GM21515 (cell line): Measurements from ENCODE around the gene ZNF524.
"Not testable (repeated sequence)": the region's sequence is repeated elsewhere in the genome, so short reads cannot be mapped to it uniquely, and the experiment has no call there.

Source experiments
- ATAC-seq: cut with Tn5 transposase; IDR thresholded peaks from one replicate; pipeline ENCODE4 v1.9.1; 2021; ENCODE audit not compliant: unreplicated experiment

Gene ZNF524

DNA sequence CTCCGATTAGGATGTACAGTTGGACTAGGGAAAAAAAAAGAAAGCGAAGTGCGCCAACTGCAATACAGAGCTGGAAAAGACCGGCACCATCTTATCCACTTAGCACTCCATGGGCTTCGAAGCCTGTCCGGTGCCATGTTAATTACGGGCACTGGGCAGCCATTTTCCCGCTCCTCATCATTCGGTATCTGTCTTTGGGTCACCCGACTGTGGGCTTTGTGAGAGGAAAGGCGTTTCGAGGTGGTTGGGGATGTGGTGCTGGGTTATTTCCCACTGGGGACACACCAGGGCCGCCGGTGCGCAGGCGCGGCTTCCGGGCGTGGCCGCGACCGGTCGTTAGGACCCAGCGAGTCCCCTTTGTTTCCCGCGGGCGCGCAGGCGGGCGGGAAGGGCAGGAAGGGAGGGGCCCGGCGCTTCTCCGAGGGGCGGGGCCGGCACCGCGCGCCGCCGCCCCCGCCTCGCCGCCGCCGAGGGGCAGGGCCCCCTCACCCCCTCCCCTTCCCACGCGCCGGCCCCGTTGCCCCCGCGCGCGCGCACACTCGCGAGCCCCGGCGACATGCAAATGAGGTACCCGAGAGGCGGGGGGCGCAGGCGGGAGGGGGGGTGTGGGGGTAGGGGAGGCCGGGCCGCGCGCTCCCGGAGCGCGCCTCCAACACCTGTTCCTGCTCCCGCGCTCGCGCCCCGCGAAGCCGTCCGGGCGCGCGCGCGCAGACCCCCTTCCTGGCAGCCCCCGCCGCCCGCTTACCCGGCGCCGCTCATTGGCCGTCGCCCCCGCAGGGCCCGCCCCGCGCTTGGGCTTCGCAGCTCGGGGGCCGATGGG lies at the start of gene ZNF524:
Gene ZNF524, plus strand, starts transcription at position 447 of the 820 bp plus-strand sequence. CDS start 1,825 bp downstream, outside the sequence.
- peak; percentile 35 for ATAC-seq

DNA sequence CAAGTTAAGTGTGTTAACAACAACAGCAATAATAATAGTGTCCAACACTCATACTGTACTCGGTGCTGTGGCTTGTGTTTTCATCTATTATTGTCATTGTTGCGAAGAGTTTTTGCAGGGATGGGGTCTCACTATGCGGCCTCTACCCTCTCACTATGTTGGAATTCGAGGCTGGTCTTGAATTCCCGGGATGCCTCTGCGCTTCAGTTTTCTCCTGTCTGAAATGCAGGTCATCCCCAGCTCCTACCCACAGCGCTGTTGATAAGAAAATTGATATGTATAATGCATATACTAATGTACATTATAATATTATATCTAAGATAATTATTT lies 49.8 kb upstream of the ZNF524 start:
- no peak for ATAC-seq

GRCh38 chr19:55552206-55552605 lies 47.9 kb upstream of the ZNF524 start:
- no peak for ATAC-seq

- no peak for ATAC-seq
Observed at GRCh38 chr19:55552620-55553019, 47.5 kb upstream of the ZNF524 start.

- ATAC-seq = no peak
Observed at GRCh38 chr19:55553217-55554182, 46.6 kb upstream of the ZNF524 start.

GRCh38 chr19:55554302-55554701 lies 45.8 kb upstream of the ZNF524 start:
- ATAC-seq = no peak

DNA sequence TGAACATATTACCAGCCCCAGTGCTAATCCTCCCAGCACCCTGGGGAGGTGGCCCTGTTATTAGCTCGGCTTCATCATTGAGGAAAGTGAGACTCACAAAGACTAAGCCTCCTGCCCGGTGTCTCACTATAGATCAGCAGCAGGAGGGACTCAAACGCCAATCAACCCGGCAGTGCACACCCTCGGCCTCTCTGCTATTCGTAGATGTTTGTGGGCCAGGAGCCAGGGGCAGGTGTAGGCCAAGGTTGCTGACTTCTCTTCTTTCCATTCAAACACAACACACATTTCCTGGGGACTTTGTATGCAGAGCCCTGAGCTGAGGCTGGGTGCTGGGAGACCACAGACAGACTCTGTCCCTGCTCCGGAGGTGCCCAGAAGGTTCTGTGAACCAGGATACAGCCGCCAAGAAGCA lies 45.3 kb upstream of the ZNF524 start:
- ATAC-seq = no peak

DNA sequence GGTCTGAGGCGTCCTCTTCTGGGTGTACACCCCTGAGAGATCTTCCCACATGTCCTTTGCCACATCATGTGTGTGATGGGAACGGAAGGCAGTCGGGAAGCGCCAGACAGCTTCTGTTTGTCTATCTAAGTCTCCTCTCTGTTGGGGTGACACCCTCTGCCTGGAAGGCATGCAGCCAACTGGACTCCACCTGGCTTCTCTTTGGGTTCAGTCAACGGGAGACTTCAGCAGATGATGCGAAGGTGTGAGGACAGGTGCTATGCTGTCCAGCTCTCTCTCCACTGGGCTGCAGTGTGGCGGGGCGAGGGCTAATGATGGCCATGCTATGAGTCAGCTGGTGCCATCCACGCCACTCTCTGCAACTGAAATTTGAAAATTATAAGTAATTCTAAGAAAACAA lies 40.4 kb upstream of the ZNF524 start:
- ATAC-seq = no peak

DNA sequence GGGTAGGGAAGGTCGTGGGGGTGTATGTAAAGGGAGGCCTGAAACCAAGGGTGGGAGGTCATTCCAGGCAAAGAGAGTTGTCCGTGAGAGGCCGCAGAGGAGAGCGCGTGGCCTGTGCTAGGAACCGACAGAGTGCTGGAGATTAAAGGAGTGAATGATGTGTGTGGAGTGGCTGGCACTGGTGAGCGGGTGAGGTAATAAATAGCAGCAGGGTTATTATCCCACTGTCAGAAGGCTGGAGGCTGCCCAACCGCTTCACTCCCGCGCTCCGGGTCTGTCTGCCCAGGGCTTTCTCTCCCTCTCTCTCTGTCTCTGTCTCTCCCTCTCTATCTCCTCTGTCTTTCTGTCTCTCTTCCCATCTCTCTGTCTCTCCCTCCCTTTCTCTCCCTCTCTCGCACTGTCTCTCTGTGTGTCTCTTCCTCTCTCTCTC lies 36.8 kb upstream of the ZNF524 start:
- ATAC-seq = no peak

GRCh38 chr19:55566823-55567222 lies 33.3 kb upstream of the ZNF524 start:
- no peak for ATAC-seq

- ATAC-seq = no peak
Observed at GRCh38 chr19:55567708-55568328, 32.3 kb upstream of the ZNF524 start.

GRCh38 chr19:55569477-55569876 lies 30.6 kb upstream of the ZNF524 start:
- ATAC-seq = not testable (repeated sequence)

- not testable (repeated sequence) for ATAC-seq
Observed at GRCh38 chr19:55573929-55574328, 26.2 kb upstream of the ZNF524 start.

DNA sequence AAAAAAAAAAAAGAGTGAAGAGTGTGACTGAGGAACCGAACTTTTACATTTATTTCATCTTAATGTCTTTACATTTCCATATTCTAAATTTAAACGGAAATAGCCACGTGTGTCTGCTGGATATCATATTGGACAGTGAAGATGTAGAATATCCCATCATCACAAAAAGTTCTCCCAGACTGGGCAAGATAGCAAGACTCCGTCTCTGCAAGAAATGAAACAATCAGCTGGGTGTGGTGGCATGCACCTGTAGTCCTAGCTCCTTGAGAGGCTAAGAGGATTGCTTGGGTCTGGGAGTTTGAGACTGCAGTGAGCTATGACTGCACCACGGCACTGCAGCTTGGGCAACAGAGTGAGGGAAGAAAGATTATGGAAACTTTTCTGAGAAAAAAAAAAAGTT lies 23.3 kb upstream of the ZNF524 start:
- ATAC-seq = no peak

GRCh38 chr19:55578031-55578760 lies 21.9 kb upstream of the ZNF524 start:
- no peak for ATAC-seq

DNA sequence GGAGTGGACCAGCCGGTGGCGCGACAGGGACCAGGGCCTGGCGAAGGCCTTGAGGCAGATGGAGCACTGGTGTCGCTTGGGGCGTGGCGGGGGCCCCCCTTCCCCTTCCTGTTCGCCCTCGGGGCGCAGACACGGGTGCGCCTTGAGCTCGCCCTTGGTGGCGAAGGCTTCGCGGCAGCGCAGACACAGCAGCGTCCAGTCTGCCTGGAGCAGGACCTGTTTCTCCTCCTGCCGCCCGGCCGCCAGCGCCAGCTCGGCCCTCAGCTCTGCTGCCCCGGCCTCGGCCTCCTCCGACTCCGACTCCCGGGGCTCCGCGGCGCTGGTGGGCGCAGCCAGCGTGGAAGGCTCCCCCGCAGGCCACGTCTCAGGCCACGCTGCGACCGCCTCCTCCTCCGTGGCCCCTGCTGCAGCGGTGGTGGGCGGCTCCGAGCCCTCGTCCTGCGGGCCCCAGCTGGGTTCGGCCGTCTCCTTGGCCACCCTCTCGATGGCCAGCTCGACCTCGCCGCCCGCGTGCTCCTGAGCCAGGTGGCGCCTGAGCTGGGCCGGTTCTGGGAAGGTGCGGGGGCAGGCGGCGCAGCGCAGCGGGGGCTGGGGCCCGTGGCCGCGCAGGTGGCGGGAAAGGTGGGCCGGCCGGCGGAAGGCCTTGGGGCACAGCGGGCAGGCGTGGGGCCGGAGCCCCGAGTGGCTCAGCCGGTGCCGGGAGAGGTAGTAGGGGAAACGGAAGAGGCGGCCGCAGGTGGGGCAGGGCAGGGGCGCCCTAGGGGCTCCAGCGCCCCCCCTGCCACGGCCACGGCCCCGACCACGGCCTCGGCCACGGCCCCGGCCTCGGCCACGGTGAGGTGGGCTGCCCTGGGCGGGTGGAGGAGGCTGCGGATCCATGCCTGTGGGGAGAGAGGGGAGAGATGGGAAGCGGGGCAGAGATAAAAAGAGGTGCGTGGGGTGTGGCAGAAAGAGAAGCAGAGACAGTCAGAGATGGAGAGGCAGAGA lies 21.0 kb upstream of the ZNF524 start:
- ATAC-seq = no peak

GRCh38 chr19:55579766-55580621 lies 20.1 kb upstream of the ZNF524 start:
- ATAC-seq = no peak

DNA sequence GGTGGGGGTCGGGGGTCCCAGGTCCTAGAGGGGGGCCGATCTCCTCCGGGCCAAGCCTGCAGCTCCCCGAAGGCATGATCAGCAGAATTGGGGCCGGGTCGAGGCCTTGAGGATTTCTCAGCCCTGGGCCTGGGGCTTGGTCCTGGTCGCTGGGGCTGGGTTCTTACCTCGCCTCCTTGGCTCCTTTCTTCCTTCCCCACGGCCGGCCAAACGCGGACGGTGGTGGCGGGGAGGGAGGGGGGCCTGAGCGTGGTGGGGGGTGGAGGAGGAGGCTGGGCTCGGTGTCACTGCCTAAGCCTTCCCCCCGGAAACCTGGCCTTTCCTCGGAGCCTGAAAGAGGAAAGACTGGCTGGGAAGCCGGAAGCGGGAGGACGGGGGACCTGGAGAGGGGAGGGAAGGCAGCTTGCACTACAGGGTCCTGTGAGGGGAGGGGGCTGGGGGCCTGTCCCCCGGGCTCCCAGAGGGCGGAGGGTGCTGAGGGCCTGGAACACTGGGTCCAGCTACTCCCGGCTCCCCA lies 19.4 kb upstream of the ZNF524 start, which contains the start of gene ZNF579:
Gene ZNF579, minus strand, starts transcription at position 221 of the 517 bp plus-strand sequence. CDS start 1,209 bp downstream, outside the sequence.
- ATAC-seq = no peak
